Stimulated activated CD4-positive, alpha-beta T cell treated with anti-CD3 and anti-CD28 coated beads, Interleukin-12 subunit alpha, Interleukin-12 subunit beta, amount 100 ng/mL, for 24 hours (primary cell): ENCODE measurements around the gene TCF12.
"Not testable (repeated sequence)": the region's sequence is repeated elsewhere in the genome, so short reads cannot be mapped to it uniquely, and the experiment has no call there.

Experiments
- DNase-seq, 2 experiments: peaks; one replicate each; pipeline ENCODE4 v3.0.0-alpha.2; 2020; ENCODE audit warnings: low read depth in 2 of 2

The TCF12 gene

DNA sequence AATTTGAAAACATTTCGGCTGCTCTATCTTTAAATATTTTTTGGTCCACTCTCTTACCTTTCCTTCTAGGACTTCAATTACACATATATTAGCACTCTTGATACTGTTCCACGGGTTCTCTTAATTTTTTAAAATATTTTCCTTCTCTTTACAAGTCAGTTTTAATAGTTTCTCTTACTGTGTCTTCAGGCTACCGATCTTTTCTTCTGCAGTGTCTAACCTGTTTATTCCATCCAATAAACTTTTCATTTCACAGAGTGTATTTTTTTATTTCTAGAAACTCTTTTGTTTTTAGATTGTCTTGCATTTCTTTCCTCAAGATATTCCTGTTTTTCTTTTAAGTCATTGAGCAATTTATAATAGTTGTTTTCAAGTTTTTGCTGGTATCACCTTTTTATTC lies 27.7 kb downstream of the TCF12 start:
- no peak for DNase-seq

DNA sequence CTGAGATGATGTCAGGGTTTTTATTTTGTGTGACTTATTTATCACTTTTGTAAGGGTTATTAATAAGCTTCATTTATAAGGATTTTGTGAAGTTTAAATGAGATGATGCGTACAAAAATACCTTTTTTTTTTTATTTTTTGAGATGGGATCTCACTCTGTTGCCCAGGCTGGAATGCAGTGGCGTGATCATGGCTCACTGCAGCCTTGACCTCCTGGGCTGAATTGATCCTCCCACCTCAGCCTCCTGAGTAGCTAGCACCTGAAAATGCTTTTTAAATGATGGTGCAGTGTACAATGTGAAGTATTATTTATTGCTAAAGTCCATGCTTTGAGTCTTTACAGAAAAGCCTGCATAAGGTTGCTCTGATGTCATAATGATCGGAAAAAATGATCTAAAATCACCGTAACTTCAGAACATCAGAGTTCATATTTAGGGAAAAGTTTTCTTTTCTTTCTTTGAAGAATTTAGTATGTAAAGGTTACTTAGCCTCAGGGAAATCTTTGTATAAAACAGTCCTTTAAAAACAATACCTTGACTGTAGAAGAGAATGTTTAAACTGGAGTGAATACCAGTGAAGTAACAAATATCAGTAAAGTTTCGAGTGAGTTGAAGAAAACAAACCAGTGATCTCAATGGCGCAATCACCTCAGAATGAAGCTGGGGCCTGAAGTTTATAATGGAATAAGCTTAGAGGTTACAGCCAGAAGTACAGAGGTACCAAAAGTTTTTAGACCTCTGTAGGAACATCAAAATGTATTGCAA lies 29.7 kb downstream of the TCF12 start:
- DNase-seq: no peak

DNA sequence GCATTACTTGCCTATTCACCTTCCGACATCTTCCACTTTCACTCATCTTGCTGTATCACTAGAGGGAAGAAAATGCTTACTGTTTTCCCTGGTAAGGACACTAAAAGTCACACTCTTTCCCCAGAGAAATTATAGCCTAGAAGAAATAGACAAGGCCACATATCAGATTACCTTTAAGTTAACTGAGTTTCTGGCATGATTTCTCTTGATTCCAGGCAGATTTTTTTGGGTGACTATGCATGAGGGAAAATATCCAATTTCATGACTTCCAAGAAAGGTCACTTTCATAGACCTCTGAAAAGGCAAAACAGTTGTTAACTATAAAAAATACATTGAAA lies 30.3 kb downstream of the TCF12 start:
- DNase-seq: no peak

DNA sequence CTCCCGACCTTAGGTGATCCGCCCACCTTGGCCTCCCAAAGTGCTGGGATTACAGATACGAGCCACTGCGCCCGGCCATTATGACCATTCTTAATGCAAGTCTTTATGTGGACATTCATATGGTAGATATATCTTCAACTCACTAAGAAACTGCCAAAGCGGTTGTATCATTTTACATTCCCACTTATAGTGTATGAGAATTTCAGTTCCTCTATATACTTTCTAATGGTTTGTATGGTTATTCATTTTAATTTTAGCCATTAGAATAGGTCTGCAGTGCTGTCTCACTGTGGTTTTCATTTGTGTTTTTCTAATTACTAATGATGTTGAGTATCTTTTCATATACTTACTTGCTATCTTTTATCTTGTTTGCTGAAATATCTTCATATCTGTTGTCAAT lies 32.5 kb downstream of the TCF12 start:
- no peak for DNase-seq

DNA sequence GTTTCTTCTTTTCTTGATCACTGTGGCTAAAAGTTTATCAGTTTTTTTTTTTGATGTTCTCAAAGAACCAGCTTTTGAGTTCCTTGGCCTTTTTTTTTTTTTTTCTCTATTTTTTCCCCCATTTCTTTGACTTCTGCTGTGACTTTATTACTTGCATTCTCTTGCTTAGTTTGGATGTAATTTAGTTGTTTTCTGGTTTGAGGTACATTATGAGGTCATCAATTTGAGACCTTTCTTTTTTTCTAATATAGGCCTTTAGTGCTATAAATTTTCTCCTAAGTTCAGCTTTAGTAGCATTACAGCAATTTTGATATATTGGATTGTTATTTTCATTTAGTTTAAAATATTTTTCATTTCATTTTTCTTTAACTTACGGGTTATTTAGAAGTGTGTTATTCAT lies 35.3 kb downstream of the TCF12 start:
- DNase-seq: no peak

- DNase-seq: not testable (repeated sequence)
Measured at GRCh38 chr15:56955011-56955410, 36.6 kb downstream of the TCF12 start.

- no peak for DNase-seq
Measured at GRCh38 chr15:56956538-56956937, 38.1 kb downstream of the TCF12 start.

DNA sequence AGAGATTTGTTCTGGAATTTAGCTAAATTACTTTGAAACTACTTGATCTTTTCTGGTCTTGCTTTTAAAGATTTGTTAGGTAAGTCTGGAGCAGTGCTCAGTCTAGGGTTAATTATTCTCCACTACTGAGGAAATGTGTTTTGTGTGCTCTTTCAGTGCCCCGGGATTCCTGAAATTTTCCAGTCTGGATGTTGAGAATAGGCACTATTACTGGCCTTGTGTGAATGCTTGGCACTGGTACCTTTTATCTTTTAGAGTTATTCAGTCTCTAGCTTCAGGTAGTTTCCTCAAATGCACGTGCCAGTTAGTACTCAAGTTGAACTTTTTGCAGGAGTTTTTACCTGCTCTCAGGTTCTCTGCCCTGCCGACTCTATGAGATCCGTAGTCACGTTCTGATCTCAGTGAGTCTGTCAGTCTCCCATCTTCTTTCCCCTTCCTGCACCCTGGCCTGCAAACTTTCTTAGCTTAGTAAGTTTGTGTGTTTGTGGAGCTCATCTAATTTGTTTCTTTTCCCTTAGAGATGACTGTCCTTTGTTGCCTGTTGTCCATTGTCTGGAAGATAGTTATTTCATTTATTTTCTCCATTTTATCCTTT lies 39.5 kb downstream of the TCF12 start:
- DNase-seq: no peak

GRCh38 chr15:56959318-56959648 lies 40.8 kb downstream of the TCF12 start:
- DNase-seq: no peak

DNA sequence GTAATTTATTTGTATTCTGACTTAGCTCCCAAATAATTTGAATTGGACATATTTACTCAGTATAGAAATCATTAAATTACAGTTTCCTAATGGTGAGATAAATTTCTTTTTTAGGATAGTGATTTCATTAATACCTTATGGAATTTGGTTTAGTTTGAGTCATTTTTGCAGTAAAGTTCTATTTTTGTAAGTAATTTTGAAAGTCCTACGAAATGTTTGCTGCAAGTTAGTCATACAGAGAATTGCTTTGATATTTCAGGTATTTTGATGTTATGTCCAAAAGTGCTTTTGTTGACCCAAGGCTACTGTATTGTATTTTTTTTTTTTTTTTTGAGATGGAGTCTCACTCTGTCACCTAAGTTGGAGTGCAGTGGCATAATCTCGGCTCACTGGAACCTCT lies 41.7 kb downstream of the TCF12 start:
- DNase-seq: no peak

DNA sequence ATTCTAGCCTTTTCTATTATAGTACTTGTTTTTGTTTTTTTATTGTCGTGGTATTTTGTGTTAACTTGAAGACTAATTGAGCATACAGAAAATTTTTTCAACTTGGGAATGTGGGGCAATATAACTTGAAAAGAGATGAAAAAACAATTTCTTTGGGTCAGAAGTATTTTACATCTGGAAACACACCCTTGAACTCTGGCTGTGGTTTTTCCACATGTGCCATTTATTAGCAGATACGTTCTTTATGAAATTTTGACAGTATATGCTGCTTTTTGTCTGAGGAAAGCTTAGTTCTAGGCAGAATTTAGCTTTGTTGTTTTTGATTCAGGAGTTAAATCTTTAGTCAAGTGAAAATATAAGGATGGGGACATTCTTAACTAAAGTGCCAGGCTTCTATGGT lies 44.7 kb downstream of the TCF12 start:
- no peak for DNase-seq

GRCh38 chr15:56963710-56964109 lies 45.3 kb downstream of the TCF12 start:
- no peak for DNase-seq

DNA sequence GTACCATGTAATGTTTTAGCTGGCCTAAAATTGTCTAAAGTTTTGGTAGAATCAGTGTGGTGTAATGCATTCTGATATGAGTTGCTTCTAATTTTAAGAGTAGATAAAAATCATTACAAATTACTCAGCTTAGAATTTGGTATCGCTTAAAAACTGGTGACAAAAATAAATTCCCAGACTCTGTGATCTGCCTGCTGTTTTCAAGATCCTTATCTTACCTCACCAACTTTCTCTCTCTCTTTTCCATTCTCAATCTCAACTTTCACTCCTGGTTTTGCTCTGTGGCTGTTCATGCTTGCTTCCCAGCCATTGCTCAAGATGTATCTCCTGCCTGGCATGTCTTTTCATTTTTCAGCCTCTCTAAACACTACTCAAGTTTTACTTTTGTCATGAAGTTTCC lies 45.7 kb downstream of the TCF12 start:
- DNase-seq: no peak

DNA sequence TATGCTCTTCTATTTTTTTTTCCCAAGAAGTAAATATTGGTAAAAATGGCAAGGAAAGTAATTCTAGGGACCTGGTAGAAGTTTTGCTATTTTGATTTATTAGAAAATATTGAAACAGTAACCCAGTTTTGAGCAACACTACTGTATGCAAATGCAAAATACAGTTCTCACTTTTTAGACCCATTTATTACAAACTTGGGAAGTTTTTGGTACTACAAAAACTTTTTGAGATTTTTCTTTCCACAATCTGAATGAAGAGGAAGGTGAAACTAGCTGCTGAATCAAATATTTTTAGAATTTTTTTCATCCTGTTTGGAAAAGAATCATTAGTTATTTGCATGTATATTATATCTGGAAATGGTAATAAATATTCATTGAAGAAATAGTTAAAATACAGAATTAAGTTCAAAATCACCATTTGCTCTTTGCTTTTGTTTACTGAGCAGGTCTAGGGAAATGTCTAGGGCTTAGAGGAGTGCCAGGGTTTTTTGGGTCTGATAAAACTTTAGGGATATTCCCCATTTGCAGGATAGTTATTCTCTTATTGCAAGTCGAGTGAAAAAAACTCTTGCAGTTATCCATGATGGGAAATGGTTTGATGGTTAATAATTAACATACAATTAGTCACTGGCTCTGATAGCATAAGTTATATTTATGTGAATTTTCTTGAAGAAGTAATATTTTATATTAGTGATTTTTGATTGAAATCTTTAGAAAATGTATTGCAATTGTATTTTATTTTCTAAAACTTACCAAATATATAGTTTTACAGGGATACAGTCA lies 47.0 kb downstream of the TCF12 start:
- DNase-seq: no peak

GRCh38 chr15:56967336-56967735 lies 48.9 kb downstream of the TCF12 start:
- no peak for DNase-seq

DNA sequence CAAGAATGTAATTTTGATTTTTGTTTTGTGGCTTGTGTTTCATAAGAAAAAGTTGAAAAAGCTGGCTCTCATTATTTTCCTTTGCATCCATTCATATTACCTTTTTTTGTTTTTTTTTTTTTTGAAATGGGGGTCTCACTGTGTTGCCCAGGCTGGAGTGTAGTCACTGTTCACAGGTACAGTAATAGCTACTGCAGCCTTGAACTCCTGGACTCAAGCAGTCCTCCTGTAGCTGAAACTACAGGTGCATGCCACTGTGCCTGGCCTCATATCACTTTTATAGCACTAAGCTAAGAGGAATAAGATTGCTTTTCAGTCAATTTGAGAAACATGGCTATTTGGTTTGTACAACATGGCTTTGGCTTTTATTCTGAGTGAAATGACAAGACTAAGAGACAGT lies 49.8 kb downstream of the TCF12 start:
- DNase-seq: no peak

GRCh38 chr15:56968821-56969220 lies 50.4 kb downstream of the TCF12 start:
- no peak for DNase-seq

GRCh38 chr15:56969265-56969895 lies 50.9 kb downstream of the TCF12 start:
- DNase-seq: no peak

GRCh38 chr15:56971571-56971970 lies 53.1 kb downstream of the TCF12 start:
- no peak for DNase-seq

GRCh38 chr15:56972016-56972415 lies 53.6 kb downstream of the TCF12 start:
- DNase-seq: no peak

DNA sequence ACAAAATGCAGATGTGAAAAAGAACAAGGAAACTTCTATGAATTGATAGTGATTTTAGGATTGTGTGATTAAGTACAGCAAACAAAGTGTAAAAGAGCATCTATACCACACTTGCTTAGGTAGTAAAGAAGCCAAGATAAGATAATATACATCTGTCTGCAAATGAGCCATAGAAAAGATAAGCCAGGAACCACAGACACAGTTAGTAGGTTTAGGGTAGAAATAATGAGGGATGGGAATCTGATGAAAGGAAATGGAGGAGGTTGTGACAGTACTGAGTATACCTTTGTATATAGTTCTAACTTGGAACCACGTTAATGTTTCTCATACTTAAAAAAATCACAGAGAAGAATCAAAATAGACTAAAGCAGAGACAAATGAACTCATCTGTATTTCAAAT lies 54.0 kb downstream of the TCF12 start:
- no peak for DNase-seq

DNA sequence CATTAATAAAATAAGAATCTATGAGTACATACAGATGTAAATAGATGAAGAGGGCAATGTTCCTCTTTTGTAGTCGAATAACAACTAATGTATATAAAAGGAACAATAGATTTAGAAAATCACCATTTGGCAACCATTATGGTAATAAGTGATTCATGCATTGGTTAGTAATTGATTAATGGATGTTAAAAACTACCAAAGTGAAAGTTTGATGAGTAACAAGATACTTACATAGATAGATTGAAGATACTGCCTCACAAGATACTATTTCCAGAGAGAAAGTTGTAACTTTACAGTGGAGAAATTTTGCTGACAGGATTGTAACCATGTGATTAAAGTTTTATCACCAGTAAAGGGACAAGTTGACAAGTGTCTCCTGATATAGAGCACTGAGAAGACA lies 55.0 kb downstream of the TCF12 start:
- DNase-seq: no peak

DNA sequence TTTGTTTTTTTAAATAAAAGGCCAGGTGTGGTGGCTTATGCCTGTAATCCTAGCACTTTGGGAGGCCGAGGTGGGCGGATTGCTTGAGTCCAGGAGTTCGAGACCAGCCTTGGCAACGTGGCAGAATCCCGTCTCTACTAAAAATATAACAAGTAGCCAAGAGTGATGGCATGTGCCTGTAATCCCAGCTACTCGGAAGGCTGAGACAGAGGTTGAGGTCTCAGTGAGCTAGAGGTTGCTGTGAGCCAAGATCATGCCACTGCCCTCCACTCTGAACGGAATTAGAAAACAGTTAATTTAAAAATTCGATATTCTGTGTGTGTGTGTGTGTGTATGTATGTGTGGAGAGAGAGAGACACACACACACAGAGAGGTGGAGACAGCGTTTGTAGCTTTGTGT lies 58.8 kb downstream of the TCF12 start:
- no peak for DNase-seq
